Fibroblast of pulmonary artery (primary cell): Measurements from ENCODE around the gene KRTAP4-11.
"Not testable (repeated sequence)": the region's sequence is repeated elsewhere in the genome, so short reads cannot be mapped to it uniquely, and the experiment has no call there.

Source experiments
- DNase-seq: peaks from one replicate; pipeline ENCODE4 v3.0.0-alpha.2; 2010; ENCODE audit warnings: low read depth
- H3K4me3 ChIP-seq: replicated peaks from 2 replicates; pipeline ENCODE4 v1.5.1; 2011; ENCODE audit warnings: low read depth, mild to moderate bottlenecking, control low read depth, low read length, moderate library complexity
- CTCF ChIP-seq: IDR thresholded peaks from 2 replicates; pipeline ENCODE4 v1.5.1; 2011; ENCODE audit warnings: mild to moderate bottlenecking, control low read depth, low read length, inconsistent platforms; ENCODE audit errors: missing control alignments

The KRTAP4-11 gene

GRCh38 chr17:41103896-41104295 is 14.3 kb downstream of the KRTAP4-11 start:
- no peak for DNase-seq
- no peak overlapping the region for H3K4me3 ChIP-seq
- TF ChIP-seq CTCF, result no peak

- no peak for DNase-seq
- H3K4me3 ChIP-seq, result no peak within 1 kb of the TSS
- TF ChIP-seq CTCF, result no peak
Observed at GRCh38 chr17:41101586-41102259, 16.4 kb downstream of the KRTAP4-11 start, which contains the start of gene KRTAP4-16. Gene KRTAP4-16, minus strand, starts transcription at chr17:41102209. Its CDS starts 0 bp downstream, at chr17:41102209.

- peak; percentile 8 for DNase-seq
- H3K4me3 ChIP-seq, result not testable (repeated sequence)
Observed at GRCh38 chr17:41099682-41100480, 18.3 kb downstream of the KRTAP4-11 start.

- H3K4me3 ChIP-seq, result no peak overlapping the region
- no peak for DNase-seq
- TF ChIP-seq CTCF, result no peak
Observed at GRCh38 chr17:41098481-41098880, 19.7 kb downstream of the KRTAP4-11 start.

- H3K4me3 ChIP-seq, result no peak within 1 kb of the TSS
- TF ChIP-seq CTCF, result no peak
- DNase-seq, result no peak
Observed at GRCh38 chr17:41098042-41098441, 20.1 kb downstream of the KRTAP4-11 start, which contains the start of gene KRTAP4-8. Gene KRTAP4-8, minus strand, starts transcription at chr17:41098142. Its CDS starts 58 bp downstream, at chr17:41098084.

GRCh38 chr17:41096055-41096454 is 22.1 kb downstream of the KRTAP4-11 start:
- no peak for TF ChIP-seq CTCF
- no peak for DNase-seq
- no peak overlapping the region for H3K4me3 ChIP-seq

GRCh38 chr17:41088760-41089352 is 29.3 kb downstream of the KRTAP4-11 start:
- DNase-seq, result not testable (repeated sequence)

GRCh38 chr17:41084100-41084856 is 33.9 kb downstream of the KRTAP4-11 start, which contains the start of gene KRTAP4-7:
Gene KRTAP4-7, plus strand, starts transcription at chr17:41084150. Its CDS starts 57 bp downstream, at chr17:41084207.
- H3K4me3 ChIP-seq, DNase-seq: not testable (repeated sequence)

More at GRCh38 chr17:41088760-41089352, 29.3 kb downstream of the KRTAP4-11 start:
- not testable (repeated sequence) for H3K4me3 ChIP-seq

- not testable (repeated sequence) for H3K4me3 ChIP-seq, DNase-seq
Observed at GRCh38 chr17:41083427-41083826, 34.7 kb downstream of the KRTAP4-11 start.
